Mucosa of descending colon (tissue), 3 donors: ENCODE measurements around the gene SLC37A1. TPM values are rescaled to one million over a fixed set of nuclear protein-coding genes. Genes with fewer than 3 reads are reported as not detected.

Experiments used
- ATAC-seq: fragments of 200-7000 bp; cut with Tn5 transposase; one replicate; pipeline ENCODE4 v1.9.1; 2020; ENCODE audit warnings: mild to moderate bottlenecking, moderate library complexity
- DNase-seq, 3 donors: peaks; one replicate each; pipeline ENCODE4 v3.0.0-alpha.2; 2020
- H3K36me3 ChIP-seq: fragments of 200-600 bp; one replicate; pipeline ENCODE4 v1.8.0; 2021; ENCODE audit warnings: low read depth, mild to moderate bottlenecking
- H3K4me1 ChIP-seq: fragments of 200-600 bp; one replicate; pipeline ENCODE4 v1.8.0; 2021; ENCODE audit warnings: low read depth, mild to moderate bottlenecking
- H3K4me3 ChIP-seq: fragments of 200-600 bp; one replicate; pipeline ENCODE4 v1.8.0; 2021; ENCODE audit warnings: mild to moderate bottlenecking
- H3K9me3 ChIP-seq: fragments of 200-600 bp; one replicate; pipeline ENCODE4 v1.8.0; 2021; ENCODE audit warnings: mild to moderate bottlenecking
- CTCF ChIP-seq: fragments of 200-600 bp; IDR thresholded peaks from one replicate; pipeline ENCODE4 v1.8.0; 2022; ENCODE audit warnings: antibody characterized with exemption, mild to moderate bottlenecking
- intact Hi-C, 2 donors: fragments of 100-400 bp; cut with DNase I in 1 of 2; cut with micrococcal nuclease in 1 of 2; formaldehyde crosslinking; loops; one replicate each; pipeline versions ENCODE4 v1.11.0 to v1.11.1; 2022; cut with DNase I, micrococcal nuclease
- total RNA-seq, 3 donors: library from RNA; stranded (reverse); fragmentation: NEBNext Ultra II Directional in 2 of 3; extraction: Animal tissue kit (Norgen Biotek cat#: 25700) in 2 of 3; gene quantifications; one replicate each; pipeline versions ENCODE4 v1.2.1 to v1.2.4, GENCODE V29; 2021 to 2023
- donor health status: DM: no; HTN: no; CAD: no; lungs with moderate emphysema.
- donor health status: DM: no; HTN: no; CAD: no.
- donor health status: DM: no; HTN: yes; CAD: no.

Gene SLC37A1
- total RNA-seq, 3 donors from 2014 or later: 52.3 to 179 (median 92.3) TPM

DNA sequence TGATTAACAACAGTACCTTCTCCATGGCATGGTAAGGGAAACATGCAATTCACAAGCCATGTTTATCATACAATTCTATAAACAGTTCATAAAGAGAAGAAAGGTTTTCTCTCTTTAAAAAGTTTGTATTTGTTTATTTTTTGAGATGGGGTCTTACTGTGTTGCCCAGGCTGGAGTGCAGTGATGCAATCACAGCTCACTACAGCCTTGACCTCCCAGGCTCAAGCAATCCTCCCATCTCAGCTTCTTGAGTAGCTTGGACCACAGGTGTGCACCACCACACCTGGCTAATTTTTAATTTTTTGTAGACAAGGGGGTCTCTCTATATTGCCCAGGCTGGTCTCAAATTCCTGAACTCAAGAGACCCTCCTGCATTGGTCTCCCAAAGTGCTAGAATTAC lies 28.0 kb downstream of the SLC37A1 start:
- no peak for DNase-seq
- Histone ChIP-seq H3K9me3 (no peaks in the 10 kb centered on the region), H3K4me3 (no peak overlapping the region), H3K4me1 (no peaks in the 10 kb centered on the region), H3K36me3 (no peaks in the 10 kb centered on the region)
- no peak for ATAC-seq
- intact Hi-C loops: no loop called here
- TF ChIP-seq CTCF: no peak

DNA sequence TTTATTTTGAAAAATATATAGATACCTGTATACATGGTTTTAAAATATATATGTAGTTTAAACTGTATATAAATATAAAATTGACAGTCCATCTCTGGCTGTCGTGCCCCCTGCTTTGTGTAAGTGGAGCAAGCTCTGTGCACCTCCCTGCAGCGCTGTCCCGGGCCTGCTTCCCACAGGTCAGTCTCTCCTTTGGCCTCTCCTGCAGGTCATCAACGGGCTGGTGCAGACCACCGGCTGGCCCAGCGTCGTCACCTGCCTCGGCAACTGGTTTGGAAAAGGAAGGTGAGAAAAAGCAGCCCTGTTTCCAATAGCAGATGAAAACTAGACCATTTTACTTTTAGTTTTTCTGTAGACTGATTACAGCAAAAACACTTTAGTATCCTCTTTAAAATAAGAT lies 28.5 kb downstream of the SLC37A1 start:
- Histone ChIP-seq H3K4me3 (no peak overlapping the region), H3K4me1 (no peaks in the 10 kb centered on the region), H3K9me3 (no peaks in the 10 kb centered on the region), H3K36me3 (no peaks in the 10 kb centered on the region)
- DNase-seq (peak in 1 of 3 donors; percentile 12), ATAC-seq (no peak)
- no peak for TF ChIP-seq CTCF
- intact Hi-C loops: no loop called here

- H3K36me3 ChIP-seq: no peaks in the 10 kb centered on the region
- no peak overlapping the region for H3K4me3 ChIP-seq
- H3K9me3 ChIP-seq: no peaks in the 10 kb centered on the region
- intact Hi-C loops: no loop called here
- no peak for TF ChIP-seq CTCF
- no peak for ATAC-seq
- peak in 1 of 3 donors; percentile 39 for DNase-seq
- H3K4me1 ChIP-seq: no peaks in the 10 kb centered on the region
These were observed 28.9 kb downstream of the SLC37A1 start for GRCh38 chr21:42542596-42542995.

- DNase-seq (peak in 1 of 3 donors; percentile 33), ATAC-seq (no peak)
- Histone ChIP-seq H3K4me3 (no peak overlapping the region), H3K9me3 (no peaks in the 10 kb centered on the region), H3K4me1 (no peaks in the 10 kb centered on the region), H3K36me3 (no peaks in the 10 kb centered on the region)
- no peak for TF ChIP-seq CTCF
- intact Hi-C loops: no loop called here
These were observed 29.6 kb downstream of the SLC37A1 start for GRCh38 chr21:42543106-42543847.

DNA sequence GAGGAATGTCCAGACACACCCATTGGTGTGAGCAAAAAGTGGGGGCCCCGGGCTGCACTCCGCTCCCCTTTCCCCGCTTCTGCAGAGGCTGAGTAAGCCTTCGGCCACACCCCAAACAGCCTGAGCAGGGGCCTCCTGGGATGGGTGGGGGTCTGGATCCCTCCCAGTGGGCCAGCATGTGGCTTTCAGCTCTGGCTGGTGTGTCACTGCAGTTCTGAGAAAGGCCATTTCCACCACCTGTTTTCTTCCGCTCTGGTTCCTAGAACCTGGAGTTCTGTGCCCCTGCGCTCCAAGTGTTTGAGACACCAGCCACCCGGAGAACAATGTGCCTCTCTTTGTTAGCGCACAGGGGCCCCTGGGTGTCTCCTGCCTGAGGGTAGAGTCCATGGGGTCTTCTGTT lies 30.9 kb downstream of the SLC37A1 start:
- ATAC-seq (no peak), DNase-seq (peak in 2 of 3 donors; percentile 13 to 31)
- no peaks in the 10 kb centered on the region for H3K36me3 ChIP-seq
- intact Hi-C loops: no loop called here
- TF ChIP-seq CTCF: no peak
- H3K4me3 ChIP-seq: no peak overlapping the region
- no peaks in the 10 kb centered on the region for H3K4me1 ChIP-seq
- H3K9me3 ChIP-seq: no peaks in the 10 kb centered on the region
